Coronary artery (tissue), 2 donors: ENCODE measurements around the gene PLEKHO2.

ENCODE experiments used
- DNase-seq: peaks from one replicate; pipeline ENCODE4 v3.0.0-alpha.2; 2017; ENCODE audit warnings: low spot score
- H3K27ac ChIP-seq, 2 donors: fragments of 200-600 bp; sonication (generic); one replicate each; pipeline ENCODE4 v1.5.1; 2016 to 2019
- H3K4me3 ChIP-seq: fragments of 200-600 bp; sonication (generic); 2 replicates; pipeline ENCODE4 v1.5.1; 2016; ENCODE audit warnings: mild to moderate bottlenecking, moderate library complexity
- CTCF ChIP-seq: fragments of 200-600 bp; sonication (generic); IDR thresholded peaks from one replicate; pipeline ENCODE4 v1.5.1; 2019; ENCODE audit warnings: antibody characterized with exemption

PLEKHO2 gene

DNA sequence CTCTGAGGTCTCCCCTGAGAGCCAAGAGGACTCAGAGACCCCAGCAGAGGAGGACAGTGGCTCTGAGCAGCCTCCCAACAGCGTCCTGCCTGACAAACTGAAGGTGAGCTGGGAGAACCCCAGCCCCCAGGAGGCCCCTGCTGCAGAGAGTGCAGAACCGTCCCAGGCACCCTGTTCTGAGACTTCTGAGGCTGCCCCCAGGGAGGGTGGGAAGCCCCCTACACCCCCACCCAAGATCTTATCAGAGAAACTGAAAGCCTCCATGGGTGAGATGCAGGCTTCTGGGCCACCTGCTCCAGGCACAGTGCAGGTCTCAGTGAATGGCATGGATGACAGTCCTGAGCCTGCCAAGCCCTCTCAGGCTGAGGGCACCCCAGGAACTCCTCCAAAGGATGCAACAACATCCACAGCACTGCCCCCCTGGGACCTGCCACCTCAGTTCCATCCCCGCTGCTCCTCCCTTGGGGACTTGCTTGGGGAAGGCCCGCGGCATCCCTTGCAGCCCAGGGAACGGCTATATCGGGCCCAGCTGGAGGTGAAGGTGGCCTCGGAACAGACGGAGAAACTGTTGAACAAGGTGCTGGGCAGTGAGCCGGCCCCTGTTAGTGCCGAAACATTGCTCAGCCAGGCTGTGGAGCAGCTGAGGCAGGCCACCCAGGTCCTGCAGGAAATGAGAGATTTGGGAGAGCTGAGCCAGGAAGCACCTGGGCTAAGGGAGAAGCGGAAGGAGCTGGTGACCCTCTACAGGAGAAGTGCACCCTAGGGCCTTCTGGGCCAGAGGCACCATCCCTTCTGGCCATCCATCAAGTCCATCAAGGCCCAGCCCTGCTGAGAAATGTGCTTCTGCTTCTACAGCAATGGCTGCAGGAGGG is 23.6 kb downstream of the PLEKHO2 start:
- no peak for DNase-seq
- Histone ChIP-seq H3K4me3 (no peak overlapping the region), H3K27ac (peak overlapping the region in 1 of 2 donors; percentile 54)
- no peak for TF ChIP-seq CTCF

GRCh38 chr15:64865998-64866520 is 24.3 kb downstream of the PLEKHO2 start:
- DNase-seq: no peak

GRCh38 chr15:64869501-64869900 is 27.8 kb downstream of the PLEKHO2 start:
- no peak for TF ChIP-seq CTCF
- H3K4me3 ChIP-seq: no peak overlapping the region
- H3K27ac ChIP-seq: no peak overlapping the region
- no peak for DNase-seq

More at GRCh38 chr15:64865998-64866520, 24.3 kb downstream of the PLEKHO2 start:
- peak overlapping the region in 1 of 2 donors; percentile 54 for H3K27ac ChIP-seq
- H3K4me3 ChIP-seq: no peak overlapping the region
- TF ChIP-seq CTCF: no peak

- Histone ChIP-seq H3K27ac (peak overlapping the region in 1 of 2 donors; percentile 51), H3K4me3 (no peak overlapping the region)
- TF ChIP-seq CTCF: no peak
- DNase-seq: no peak
Measured at GRCh38 chr15:64870353-64870752, 28.6 kb downstream of the PLEKHO2 start.

DNA sequence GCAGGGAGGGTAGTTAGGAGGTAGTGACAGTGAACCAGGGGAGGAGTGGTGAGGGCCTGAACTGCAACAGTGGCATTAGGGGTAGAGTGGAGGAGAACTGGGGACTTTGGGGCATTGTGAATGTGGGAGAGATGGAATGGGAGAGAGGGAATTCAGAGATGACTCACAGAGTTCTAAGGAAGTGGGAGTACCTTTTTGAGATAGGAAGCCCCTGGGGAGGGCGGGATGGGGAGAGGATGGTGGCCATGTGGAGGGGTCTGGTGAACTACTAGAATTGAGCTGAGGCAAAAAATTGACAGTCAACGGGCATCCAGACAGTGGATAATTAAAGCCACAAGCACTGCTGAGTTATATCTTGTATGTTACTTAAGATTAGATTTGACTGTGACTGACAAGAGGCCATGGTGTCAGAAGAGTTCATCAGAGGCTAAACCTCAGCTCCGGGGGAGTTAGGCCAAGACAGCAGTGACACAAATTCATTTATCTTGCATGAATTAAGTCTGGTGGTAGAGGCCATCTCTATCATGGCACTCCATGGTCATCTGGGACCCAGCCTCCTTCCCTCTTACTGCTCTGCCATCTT is 34.0 kb downstream of the PLEKHO2 start:
- TF ChIP-seq CTCF: no peak
- Histone ChIP-seq H3K27ac (peak overlapping the region in 1 of 2 donors; percentile 0), H3K4me3 (no peak overlapping the region)
- DNase-seq: no peak

GRCh38 chr15:64877435-64877834 is 35.7 kb downstream of the PLEKHO2 start:
- peak overlapping the region in 1 of 2 donors; percentile 81 for H3K27ac ChIP-seq
- no peak for TF ChIP-seq CTCF
- no peak overlapping the region for H3K4me3 ChIP-seq
- DNase-seq: no peak
